22Rv1 (cell line): ENCODE measurements around the gene SP5.

ENCODE experiments used
- ZFX ChIP-seq: fragments of 450-650 bp; IDR thresholded peaks from 2 replicates; pipeline ENCODE4 v1.6.1; 2017; ENCODE audit warnings: antibody characterized with exemption, borderline replicate concordance
- TF ChIP-seq, protein P1 (sequence below): fragments of 450-650 bp; IDR thresholded peaks from 2 replicates; pipeline ENCODE4 v1.5.1; 2017; ENCODE audit warnings: mild to moderate bottlenecking

DNA sequence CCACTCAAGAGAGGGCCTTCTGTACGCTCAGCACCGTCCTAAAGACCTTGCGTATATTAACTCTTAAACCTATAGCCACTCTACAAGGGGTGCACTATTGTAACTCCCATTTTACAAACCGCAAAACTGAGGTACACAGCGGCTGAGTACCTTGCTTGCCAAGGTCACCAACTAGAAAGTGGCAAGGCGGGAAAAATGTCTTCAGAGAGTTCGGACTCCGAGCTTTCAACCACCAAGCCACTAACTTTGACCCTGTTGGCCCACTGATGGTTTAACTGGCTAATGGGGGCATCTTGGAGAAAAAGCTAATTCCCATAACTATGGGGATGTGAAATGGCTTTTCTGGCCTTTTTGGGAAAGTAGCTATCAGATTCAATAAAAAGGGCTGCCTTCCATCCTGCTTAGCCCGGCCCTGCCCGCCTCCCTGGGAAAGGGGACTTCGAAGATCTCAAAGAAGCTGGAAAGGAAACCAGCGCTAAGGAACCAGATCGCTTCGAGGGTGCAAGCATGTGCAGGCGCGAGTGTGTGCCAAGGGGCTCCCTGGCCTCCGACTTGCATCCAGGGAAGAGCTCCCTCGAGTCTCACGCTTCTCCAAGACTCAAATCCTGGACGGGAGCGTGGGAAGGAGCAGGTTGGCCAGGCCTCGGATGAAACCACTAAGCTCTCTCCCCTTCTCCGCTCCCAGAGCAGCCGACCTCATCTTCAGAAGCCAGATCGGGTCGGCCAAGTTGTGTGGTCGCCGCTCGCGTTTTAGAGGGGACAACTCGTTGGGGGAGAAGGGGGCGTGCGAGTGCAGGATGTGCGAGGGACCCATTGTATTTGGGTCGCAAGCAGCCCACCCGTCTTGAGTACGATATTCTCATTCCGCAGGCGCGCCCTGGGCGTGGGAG, 2.2 kb upstream of the SP5 start:
- TF ChIP-seq, protein P1, sequence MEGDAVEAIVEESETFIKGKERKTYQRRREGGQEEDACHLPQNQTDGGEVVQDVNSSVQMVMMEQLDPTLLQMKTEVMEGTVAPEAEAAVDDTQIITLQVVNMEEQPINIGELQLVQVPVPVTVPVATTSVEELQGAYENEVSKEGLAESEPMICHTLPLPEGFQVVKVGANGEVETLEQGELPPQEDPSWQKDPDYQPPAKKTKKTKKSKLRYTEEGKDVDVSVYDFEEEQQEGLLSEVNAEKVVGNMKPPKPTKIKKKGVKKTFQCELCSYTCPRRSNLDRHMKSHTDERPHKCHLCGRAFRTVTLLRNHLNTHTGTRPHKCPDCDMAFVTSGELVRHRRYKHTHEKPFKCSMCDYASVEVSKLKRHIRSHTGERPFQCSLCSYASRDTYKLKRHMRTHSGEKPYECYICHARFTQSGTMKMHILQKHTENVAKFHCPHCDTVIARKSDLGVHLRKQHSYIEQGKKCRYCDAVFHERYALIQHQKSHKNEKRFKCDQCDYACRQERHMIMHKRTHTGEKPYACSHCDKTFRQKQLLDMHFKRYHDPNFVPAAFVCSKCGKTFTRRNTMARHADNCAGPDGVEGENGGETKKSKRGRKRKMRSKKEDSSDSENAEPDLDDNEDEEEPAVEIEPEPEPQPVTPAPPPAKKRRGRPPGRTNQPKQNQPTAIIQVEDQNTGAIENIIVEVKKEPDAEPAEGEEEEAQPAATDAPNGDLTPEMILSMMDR, result no peak
- no peak for TF ChIP-seq ZFX
